Astrocyte (in vitro differentiated cells and primary cell): ENCODE results near the gene NDUFV1. TPM values are rescaled to one million over a fixed set of nuclear protein-coding genes. Genes with fewer than 3 reads are reported as not detected.
"Not testable (repeated sequence)": the region's sequence is repeated elsewhere in the genome, so short reads cannot be mapped to it uniquely, and the experiment has no call there.

ENCODE experiments used
- DNase-seq: peaks from one replicate; pipeline ENCODE4 v3.0.0-alpha.2; 2010; ENCODE audit warnings: low read depth
- FAIRE-seq: peaks from 2 replicates; lab custom pipeline; 2011; peaks lifted over from hg19 to GRCh38; lab: Jason Lieb, UNC
- H2AFZ ChIP-seq: 2 replicates; pipeline ENCODE4 v1.6.0; 2012; ENCODE audit warnings: low read depth, low read length, inconsistent platforms
- H3K27ac ChIP-seq: 2 replicates; pipeline ENCODE4 v1.5.1; 2011; ENCODE audit warnings: low read depth, low read length, inconsistent platforms
- H3K27me3 ChIP-seq: 2 replicates; pipeline ENCODE4 v1.6.0; 2011; ENCODE audit warnings: low read length, inconsistent platforms; ENCODE audit not compliant: insufficient read depth
- H3K36me3 ChIP-seq: 2 replicates; pipeline ENCODE4 v1.5.1; 2011; ENCODE audit warnings: low read length, inconsistent platforms; ENCODE audit not compliant: insufficient read depth
- H3K4me1 ChIP-seq: 2 replicates; pipeline ENCODE4 v1.5.1; 2011; ENCODE audit warnings: low read length, inconsistent platforms; ENCODE audit not compliant: insufficient read depth
- H3K4me2 ChIP-seq: 2 replicates; pipeline ENCODE4 v1.6.0; 2012; ENCODE audit warnings: low read length, inconsistent platforms
- H3K4me3 ChIP-seq: 2 replicates; pipeline ENCODE4 v1.5.1; 2011; ENCODE audit warnings: low read depth, mild to moderate bottlenecking, low read length, inconsistent platforms; ENCODE audit not compliant: insufficient read depth
- H3K79me2 ChIP-seq: 2 replicates; pipeline ENCODE4 v1.6.0; 2012; ENCODE audit warnings: mild to moderate bottlenecking, low read length, inconsistent platforms; ENCODE audit not compliant: insufficient read depth
- H3K9ac ChIP-seq: 2 replicates; pipeline ENCODE4 v1.6.0; 2012; ENCODE audit warnings: mild to moderate bottlenecking, low read length, inconsistent platforms
- H3K9me3 ChIP-seq: 2 replicates; pipeline ENCODE4 v1.5.1; 2012; ENCODE audit warnings: low read depth, mild to moderate bottlenecking, low read length, inconsistent platforms; ENCODE audit not compliant: insufficient read depth
- H4K20me1 ChIP-seq: 2 replicates; pipeline ENCODE4 v1.6.0; 2012; ENCODE audit warnings: low read length, inconsistent platforms; ENCODE audit not compliant: insufficient read depth
- H3K27ac Mint-ChIP-seq: one replicate; pipeline ENCODE4 v1.8.0; 2021; ENCODE audit warnings: mild to moderate bottlenecking, mixed read lengths; ENCODE audit not compliant: unreplicated experiment
- H3K27me3 Mint-ChIP-seq: one replicate; pipeline ENCODE4 v1.8.0; 2021; ENCODE audit warnings: low read depth, mixed read lengths; ENCODE audit not compliant: unreplicated experiment
- H3K36me3 Mint-ChIP-seq: one replicate; pipeline ENCODE4 v1.8.0; 2021; ENCODE audit warnings: low read depth, mixed read lengths; ENCODE audit not compliant: unreplicated experiment
- H3K4me1 Mint-ChIP-seq: one replicate; pipeline ENCODE4 v1.8.0; 2021; ENCODE audit warnings: low read depth, mixed read lengths; ENCODE audit not compliant: unreplicated experiment
- H3K4me3 Mint-ChIP-seq: one replicate; pipeline ENCODE4 v1.8.0; 2021; ENCODE audit warnings: mild to moderate bottlenecking, moderate library complexity, mixed read lengths; ENCODE audit not compliant: unreplicated experiment
- H3K9me3 Mint-ChIP-seq: one replicate; pipeline ENCODE4 v1.8.0; 2021; ENCODE audit warnings: mild to moderate bottlenecking, mixed read lengths; ENCODE audit not compliant: unreplicated experiment
- EZH2 ChIP-seq: IDR thresholded peaks from 2 replicates; pipeline ENCODE4 v1.6.1; 2012; ENCODE audit warnings: mild to moderate bottlenecking, low read length, inconsistent platforms; ENCODE audit not compliant: insufficient read depth
- total RNA-seq: library from RNA; stranded (reverse); gene quantifications from 2 replicates; pipeline ENCODE4 v1.2.1, GENCODE V29; 2021
- TF ChIP-seq, protein P1 (sequence below): IDR thresholded peaks from 2 replicates; pipeline ENCODE4 v1.5.1; 2011; ENCODE audit warnings: low read depth, mild to moderate bottlenecking, inconsistent platforms, low read length, moderate library complexity; ENCODE audit not compliant: insufficient read depth

NDUFV1 gene
- total RNA-seq, 1 donor from 2014 or later = 117 TPM

DNA sequence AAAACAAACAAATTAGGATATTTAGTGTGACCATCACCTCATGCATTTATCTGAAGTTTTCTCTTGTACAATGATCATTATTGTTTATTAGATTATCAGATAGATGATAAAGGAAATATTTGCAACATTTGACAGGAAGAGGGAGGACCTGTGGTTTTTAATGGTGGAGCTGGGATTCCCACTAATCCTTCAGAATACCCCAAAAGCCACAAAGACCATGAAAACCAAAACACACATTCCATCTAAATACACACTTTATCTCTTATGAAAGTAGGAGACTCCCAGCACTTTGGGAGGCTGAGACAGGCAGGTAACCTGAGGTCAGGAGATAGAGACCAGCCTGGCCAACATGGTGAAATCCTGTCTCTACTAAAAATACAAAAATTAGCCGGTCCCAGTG, 7.6 kb upstream of the NDUFV1 start:
- TF ChIP-seq EZH2 = no peak
- TF ChIP-seq, protein P1, sequence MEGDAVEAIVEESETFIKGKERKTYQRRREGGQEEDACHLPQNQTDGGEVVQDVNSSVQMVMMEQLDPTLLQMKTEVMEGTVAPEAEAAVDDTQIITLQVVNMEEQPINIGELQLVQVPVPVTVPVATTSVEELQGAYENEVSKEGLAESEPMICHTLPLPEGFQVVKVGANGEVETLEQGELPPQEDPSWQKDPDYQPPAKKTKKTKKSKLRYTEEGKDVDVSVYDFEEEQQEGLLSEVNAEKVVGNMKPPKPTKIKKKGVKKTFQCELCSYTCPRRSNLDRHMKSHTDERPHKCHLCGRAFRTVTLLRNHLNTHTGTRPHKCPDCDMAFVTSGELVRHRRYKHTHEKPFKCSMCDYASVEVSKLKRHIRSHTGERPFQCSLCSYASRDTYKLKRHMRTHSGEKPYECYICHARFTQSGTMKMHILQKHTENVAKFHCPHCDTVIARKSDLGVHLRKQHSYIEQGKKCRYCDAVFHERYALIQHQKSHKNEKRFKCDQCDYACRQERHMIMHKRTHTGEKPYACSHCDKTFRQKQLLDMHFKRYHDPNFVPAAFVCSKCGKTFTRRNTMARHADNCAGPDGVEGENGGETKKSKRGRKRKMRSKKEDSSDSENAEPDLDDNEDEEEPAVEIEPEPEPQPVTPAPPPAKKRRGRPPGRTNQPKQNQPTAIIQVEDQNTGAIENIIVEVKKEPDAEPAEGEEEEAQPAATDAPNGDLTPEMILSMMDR = no peak
- H3K27ac ChIP-seq = no peak overlapping the region
- Mint-ChIP-seq H3K4me3 (no peak overlapping the region), H3K27me3 (peaks cover under 1% of the 10 kb centered on the region), H3K9me3 (no peaks in the 10 kb centered on the region), H3K36me3 (no peaks in the 10 kb centered on the region), H3K27ac (no peak overlapping the region), H3K4me1 (no peaks in the 10 kb centered on the region)
- no peak overlapping the region for H2AFZ ChIP-seq
- no peaks in the 10 kb centered on the region for H4K20me1 ChIP-seq
- H3K4me1 ChIP-seq = no peaks in the 10 kb centered on the region
- H3K79me2 ChIP-seq = no peaks in the 10 kb centered on the region
- peaks cover 5% of the 10 kb centered on the region for H3K27me3 ChIP-seq
- FAIRE-seq (no peak), DNase-seq (no peak)
- H3K4me3 ChIP-seq = no peak overlapping the region
- H3K9me3 ChIP-seq = no peaks in the 10 kb centered on the region
- no peaks in the 10 kb centered on the region for H3K36me3 ChIP-seq
- H3K4me2 ChIP-seq = no peak overlapping the region
- H3K9ac ChIP-seq = no peak overlapping the region

DNA sequence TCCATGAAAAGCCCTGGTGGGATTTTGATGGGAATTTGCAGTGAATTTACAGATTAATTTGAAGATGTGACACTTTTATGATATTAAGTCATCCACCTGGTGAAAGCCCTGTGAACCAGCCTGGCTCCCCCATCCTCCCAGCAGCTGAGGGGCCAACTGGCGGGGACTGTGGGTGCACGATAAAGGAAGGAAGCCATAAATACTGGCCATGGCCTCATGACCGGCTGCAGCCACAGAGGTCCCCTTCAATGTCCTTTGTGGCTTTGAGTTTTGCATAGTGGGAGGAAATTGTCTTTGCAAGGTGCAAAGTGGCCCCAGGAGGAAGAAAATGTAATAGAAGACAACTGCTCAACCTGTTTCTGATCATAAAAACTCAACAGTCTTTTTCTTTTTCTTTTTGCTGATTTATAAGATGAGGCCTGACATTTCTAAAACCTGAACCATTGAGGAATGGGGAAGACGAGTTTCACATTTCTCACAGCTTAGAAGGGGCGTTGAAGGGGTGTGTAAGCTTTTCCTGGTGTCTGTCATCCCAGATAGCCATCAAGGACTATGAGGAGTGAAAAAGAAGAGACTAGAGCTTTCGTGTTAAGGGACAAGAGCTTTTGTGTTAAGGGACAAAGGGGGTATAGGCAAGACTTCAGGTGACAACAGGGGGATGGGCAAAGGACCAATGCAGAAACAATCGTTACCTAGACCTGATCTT, 6.3 kb upstream of the NDUFV1 start:
- Histone ChIP-seq H4K20me1 (no peaks in the 10 kb centered on the region), H2AFZ (no peak overlapping the region), H3K27ac (no peak overlapping the region), H3K4me2 (no peak overlapping the region), H3K9me3 (no peaks in the 10 kb centered on the region), H3K9ac (no peak overlapping the region), H3K4me3 (no peak overlapping the region), H3K36me3 (no peaks in the 10 kb centered on the region), H3K4me1 (no peaks in the 10 kb centered on the region), H3K27me3 (peaks cover 5% of the 10 kb centered on the region), H3K79me2 (no peaks in the 10 kb centered on the region)
- Mint-ChIP-seq H3K4me3 (no peak overlapping the region), H3K9me3 (no peaks in the 10 kb centered on the region), H3K27ac (no peak overlapping the region), H3K27me3 (peaks cover 2% of the 10 kb centered on the region), H3K4me1 (no peaks in the 10 kb centered on the region), H3K36me3 (no peaks in the 10 kb centered on the region)
- TF ChIP-seq, protein P1 = no peak
- TF ChIP-seq EZH2 = no peak
- DNase-seq (no peak), FAIRE-seq (no peak)

DNA sequence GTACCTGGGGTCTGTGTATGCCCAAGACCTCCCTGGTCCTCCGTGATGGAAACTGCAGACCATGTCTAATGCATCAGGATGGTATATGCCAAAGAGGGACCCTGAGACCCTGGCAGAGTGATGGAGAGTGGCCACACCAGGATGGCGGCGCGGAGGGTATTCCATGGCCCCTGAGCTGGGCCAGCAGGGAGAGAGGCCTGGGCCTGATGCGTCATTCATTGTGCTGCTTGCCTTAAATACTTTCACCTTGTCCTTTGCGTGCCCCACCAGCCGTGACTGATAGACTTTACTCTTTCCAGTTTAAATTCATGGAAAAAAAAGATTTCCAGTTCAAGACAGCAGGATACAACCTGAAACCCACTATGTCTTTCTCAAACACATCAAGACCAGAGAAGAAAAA, 5.6 kb upstream of the NDUFV1 start:
- FAIRE-seq (no peak), DNase-seq (no peak)
- H3K27ac Mint-ChIP-seq = no peak overlapping the region
- Histone ChIP-seq H3K9ac (no peak overlapping the region), H3K79me2 (no peaks in the 10 kb centered on the region), H3K4me2 (no peak overlapping the region), H3K4me3 (no peak overlapping the region), H2AFZ (no peak overlapping the region), H3K9me3 (no peaks in the 10 kb centered on the region), H3K27ac (no peak overlapping the region), H3K36me3 (no peaks in the 10 kb centered on the region), H4K20me1 (no peaks in the 10 kb centered on the region), H3K27me3 (peaks cover 5% of the 10 kb centered on the region), H3K4me1 (no peaks in the 10 kb centered on the region)
- no peak overlapping the region for H3K4me3 Mint-ChIP-seq
- no peak for TF ChIP-seq EZH2
- TF ChIP-seq, protein P1 = no peak
- no peaks in the 10 kb centered on the region for H3K4me1 Mint-ChIP-seq
- H3K9me3 Mint-ChIP-seq = no peaks in the 10 kb centered on the region
- H3K27me3 Mint-ChIP-seq = peaks cover 2% of the 10 kb centered on the region
- no peaks in the 10 kb centered on the region for H3K36me3 Mint-ChIP-seq

DNA sequence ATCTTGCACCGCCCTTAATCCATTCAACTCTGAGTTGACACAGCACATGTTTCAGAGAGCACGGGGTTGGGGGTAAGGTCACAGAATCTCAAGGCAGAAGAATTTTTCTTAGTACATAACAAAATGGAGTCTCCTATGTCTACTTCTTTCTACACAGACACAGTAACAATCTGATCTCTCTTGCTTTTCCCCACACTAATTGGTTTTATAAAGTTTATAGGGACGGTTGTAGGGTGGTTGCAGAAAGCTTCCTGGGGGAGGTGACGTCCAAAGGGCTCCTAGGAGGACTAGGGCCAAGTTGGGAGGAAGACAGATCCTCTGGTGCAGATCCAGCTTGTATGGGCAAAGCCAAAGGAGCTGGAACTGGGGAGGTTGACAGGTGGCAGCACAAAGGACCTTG, 2.6 kb upstream of the NDUFV1 start:
- not testable (repeated sequence) for H3K9me3 Mint-ChIP-seq, H3K4me2 ChIP-seq, H2AFZ ChIP-seq, FAIRE-seq, H3K4me3 Mint-ChIP-seq, H3K36me3 ChIP-seq, H3K9me3 ChIP-seq, H3K27ac ChIP-seq, H3K27me3 Mint-ChIP-seq, H4K20me1 ChIP-seq, H3K27ac Mint-ChIP-seq, H3K9ac ChIP-seq, DNase-seq, H3K4me1 Mint-ChIP-seq, H3K4me1 ChIP-seq, H3K4me3 ChIP-seq, H3K27me3 ChIP-seq, H3K36me3 Mint-ChIP-seq
- H3K79me2 ChIP-seq = peaks cover 17% of the 10 kb centered on the region
